COLO668 (cell line): Measurements from ENCODE around the gene GLUD1.
"Not testable (repeated sequence)": the region's sequence is repeated elsewhere in the genome, so short reads cannot be mapped to it uniquely, and the experiment has no call there.

Experiments
- DNase-seq: peaks from one replicate; lab custom pipeline; 2025; ENCODE audit not compliant: unreplicated experiment; lab: John Stamatoyannopoulos, UW

GLUD1 gene

DNA sequence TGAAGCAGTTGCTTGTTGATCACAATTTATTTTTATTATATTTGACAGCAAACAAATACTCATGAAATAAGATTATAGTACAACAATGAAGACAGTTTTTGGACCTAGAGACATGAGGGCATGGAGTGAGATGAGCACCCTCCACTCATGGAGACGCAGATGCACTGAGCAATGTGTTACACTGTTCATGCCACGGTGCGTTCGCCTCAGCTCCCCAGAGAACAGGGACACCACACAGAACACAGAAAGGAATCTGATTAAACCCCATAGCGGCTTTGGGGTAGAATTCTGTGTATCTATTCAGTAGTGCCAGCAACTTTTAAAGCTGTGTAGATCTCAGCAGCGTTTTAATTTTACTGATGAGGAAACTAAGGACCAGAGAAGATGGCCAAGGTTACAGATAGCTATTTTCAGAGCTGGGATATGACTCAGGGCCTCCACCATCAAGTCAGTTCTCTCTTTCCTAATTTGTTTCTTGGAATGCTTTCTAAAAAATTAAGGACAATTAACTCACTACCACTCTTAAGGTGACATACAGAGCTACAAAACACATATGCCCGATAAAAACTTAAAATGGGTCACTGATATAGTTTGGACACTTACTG, 41.0 kb downstream of the GLUD1 start:
- no peak for DNase-seq

DNA sequence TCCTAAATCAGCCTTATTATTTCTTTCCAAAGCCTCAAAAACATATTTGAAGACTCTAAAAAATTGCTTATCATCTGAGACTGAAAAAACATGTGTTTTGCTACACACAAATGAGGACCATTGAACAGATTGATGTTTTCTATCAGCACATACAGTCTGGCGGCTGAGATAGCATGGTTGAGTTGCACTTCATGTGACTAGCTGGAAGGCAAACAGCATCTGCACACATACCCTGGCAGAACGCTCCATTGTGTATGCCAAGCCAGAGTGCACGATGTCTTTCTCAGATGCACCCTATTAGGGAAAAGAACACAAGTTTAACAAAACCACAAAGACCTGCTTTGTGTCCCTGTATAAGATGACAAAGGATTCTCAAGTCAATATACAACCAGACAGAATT, 41.5 kb downstream of the GLUD1 start:
- DNase-seq = no peak

DNA sequence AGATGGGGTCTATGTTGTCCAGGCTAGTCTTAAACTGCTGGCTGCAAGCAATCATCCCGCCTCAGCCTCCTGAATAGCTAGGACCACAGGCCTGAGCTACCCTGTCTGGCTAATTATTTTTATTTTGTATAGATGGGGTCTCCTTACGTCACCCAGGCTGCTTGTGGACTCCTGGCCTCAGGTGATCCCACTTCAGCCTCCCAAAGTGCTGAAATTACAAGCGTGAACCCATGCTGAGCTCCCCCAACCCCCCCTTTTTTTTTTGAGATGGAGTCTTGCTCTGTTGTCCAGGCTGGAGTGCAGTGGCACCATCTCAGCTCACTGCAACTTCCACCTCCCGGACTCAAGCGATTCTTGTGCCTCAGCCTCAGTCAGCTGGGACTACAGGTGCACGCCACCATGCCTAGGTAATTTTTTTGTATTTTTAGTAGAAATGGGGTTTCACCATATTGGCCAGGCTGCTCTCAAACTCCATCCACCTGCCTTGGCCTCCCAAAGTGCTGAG, 49.2 kb downstream of the GLUD1 start:
- no peak for DNase-seq

DNA sequence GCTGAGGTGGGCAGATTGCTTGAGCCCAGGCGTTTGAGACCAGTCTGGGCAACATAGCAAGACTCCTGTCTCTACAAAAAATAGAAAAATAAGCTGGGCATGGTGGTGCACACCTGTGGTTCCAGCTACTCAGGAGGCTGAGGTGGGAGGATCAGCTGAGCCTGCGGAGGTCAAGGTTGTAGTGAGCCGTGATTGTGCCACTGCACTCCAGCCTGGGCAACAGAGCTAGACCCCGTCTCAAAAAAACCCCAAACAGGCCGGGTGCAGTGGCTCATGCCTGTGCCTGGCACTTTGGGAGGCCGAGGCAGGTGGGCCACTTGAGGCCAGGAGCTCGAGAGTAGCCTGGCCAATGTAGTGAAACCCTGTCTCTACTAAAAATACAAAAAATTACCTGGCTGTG, 51.1 kb downstream of the GLUD1 start:
- not testable (repeated sequence) for DNase-seq

DNA sequence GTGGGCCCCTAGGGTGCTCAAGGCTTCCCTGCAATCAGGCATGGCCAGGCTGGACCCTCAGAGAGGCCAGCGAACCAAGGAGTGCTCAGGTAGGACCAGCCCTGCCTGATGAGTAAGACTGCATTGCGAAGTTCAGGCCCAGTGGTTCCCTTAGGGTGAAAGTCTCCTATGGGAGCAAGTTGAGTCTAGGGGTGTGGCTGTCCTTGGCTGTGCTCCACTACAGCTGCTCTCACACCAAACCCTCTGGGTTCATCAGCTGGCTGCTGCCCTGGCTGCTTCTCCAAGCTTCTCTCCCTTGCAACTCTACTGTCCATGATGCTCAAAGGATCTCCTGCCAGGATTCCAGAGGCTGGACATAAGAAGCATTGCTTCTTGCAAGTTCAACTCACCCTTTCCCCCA, 55.9 kb downstream of the GLUD1 start:
- no peak for DNase-seq

DNA sequence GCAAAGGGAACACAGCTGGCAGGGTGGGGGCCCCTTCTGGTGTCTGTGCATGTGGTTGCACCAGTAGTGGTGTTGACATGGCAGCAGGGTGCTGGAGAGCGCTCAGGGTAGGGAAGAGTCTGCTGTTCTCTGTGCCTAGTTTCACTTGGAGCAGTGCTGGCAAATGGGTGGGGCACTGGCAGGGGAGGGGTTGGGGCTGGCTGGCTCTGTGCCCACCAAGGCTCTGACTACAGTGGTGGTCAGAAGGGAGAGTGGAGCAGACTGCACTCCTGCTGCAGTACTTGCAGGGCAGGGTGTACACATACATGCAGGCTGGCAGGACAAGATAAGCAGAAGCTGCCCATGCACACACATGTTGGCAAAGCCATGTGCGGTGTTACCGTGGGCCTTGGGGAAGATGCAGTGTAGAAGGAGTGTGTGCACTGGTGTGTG, 56.3 kb downstream of the GLUD1 start:
- no peak for DNase-seq

DNA sequence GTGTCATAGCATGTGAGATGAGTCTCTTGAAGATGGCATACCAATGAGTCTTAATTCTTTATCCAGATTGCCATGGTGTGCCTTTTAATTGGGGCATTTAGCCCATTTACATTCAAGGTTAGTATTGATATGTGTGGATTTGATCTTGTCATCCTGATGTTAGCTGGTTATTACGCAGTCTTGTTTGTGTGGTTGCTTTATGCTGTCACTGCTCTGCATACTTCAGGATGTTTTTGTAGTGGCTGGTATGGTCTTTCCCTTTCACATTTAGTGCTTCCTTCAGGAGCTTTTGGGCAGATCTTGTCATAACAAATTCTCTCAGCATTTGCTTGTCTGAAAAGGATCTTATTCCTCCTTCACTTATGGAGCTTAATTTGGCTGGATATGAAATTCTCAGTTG, 58.0 kb downstream of the GLUD1 start:
- no peak for DNase-seq

DNA sequence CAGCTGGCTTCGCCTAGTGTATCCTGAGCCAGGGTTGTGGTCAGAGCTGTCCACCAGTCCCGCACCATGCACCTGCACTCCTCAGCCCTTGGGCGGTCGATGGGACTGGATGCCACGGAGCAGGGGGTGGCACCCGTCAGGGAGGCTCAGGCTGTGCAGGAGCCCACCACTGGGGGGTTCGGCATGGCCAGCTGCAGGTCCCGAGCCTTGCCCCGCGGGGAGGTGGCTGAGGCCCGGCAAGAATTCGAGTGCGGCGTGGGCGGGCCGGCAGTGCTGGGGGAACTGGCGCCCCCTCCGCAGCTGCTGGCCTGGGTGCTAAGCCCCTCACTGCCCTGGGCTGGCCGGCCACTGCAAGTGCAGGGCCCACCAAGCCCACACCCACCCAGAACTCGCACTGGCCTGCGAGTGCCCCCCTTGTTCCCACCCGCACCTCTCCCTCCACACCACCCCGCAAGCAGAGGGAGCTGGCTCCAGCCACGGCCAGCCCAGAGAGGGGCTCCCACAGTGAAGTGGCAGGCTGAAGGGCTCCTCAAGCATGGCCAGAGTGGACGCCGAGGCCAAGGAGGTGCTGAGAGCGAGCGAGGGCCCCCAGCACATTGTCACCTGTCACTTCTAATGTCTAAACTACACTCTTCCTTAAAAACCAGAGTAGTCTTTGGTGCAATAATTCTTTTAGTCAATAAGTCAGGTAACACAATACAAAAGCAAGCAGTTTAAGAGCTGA, 63.6 kb downstream of the GLUD1 start:
- no peak for DNase-seq

DNA sequence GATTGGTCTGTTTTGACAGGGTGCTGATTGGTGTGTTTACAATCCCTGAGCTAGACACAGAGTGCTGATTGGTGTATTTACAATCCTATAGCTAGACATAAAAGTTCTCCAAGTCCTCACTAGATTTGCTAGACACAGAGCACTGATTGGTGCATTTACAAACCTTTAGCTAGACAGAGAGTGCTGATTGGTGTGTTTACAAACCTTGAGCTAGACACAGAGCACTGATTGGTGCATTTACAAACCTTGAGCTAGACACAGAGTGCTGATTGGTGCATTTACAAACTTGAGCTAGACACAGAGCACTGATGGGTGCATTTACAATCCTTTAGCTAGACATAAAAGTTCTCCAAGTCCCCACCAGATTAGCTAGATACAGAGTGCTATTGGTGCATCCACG, 64.2 kb downstream of the GLUD1 start:
- not testable (repeated sequence) for DNase-seq

DNA sequence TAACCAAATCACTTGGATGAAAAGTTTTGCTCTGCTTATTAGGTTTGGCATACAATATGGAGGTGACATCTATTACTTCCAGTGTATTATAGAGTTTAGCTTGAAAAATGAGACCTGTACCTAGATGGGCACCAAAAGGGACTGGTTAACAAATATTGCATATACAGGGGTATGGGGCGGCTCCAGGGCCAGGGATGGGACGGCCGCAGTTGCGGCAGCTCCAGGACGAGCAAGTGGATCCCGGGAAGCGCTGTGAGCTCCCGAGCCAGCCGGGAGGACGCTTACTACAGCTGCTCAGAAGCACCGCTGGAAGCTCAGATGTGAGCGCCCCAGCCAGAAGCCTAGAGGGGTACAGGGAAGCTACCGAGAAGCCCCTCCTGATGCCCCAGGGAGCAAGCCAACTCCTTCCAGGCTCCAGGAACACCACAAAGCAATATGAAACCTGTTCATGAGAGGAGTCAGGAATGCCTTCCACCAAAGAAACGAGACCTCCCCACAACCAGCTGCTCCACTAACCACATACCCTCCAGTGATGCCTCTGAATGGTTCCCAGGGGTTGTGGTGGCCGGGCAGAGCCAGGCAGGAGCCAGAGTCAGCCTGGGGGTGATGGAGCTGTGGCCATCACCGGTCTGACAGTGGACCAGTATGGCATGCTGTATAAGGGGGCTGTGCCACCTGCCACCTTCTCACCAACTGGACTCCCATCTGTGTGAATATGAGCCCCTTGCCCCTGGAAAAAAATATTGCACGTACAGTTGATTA, 67.7 kb downstream of the GLUD1 start:
- not testable (repeated sequence) for DNase-seq

DNA sequence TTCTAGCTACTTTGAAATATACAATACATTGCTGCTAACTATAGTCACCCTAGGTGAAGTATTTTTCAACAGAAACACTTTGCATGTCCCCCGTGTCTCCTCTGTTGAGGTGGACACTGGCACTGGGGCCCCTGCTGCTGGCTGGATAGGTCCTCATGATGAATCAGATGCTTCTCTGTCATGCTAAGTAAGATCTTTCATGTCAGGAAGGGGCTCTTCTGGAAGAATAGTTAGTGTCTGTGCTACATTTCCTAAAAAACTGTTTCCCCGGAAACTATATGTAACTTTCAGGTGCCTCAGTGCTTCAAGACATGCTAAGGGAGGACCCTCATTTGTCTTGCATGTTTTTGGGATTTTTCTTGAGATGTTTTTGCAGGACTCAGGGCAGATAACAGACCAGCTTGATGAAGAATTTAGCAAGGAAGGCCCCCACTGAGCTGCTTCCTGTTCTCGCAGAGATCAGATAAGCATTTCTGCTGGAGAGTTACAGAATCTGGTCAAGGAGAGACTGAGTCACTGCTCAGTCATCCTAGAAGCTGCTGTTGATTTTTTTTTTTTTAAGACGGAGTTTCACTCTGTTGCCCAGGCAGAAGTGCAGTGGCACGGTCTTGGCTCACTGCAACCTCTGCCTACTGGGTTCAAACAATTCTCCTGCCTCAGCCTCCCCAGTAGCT, 69.2 kb downstream of the GLUD1 start:
- DNase-seq = not testable (repeated sequence)

DNA sequence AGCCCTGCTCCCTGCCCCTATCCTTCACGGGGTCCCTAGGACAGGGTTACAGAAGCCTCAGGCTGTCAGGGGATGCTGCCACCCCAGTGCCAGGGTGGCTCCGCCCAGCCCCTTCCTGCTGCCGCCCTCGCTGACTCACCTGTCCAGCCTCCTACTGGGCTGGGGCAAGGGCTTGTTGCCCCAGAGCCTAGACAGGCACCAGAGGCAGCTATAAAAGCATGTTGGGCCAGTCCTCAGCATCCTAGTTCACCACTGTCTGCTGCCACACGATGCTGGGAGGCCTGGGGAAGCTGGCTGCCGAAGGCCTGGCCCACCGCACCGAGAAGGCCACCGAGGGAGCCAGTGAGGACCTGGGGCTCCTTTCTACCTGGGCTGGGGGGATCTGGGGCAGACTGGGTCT, 74.6 kb downstream of the GLUD1 start, which contains the start of gene FAM25A:
Gene FAM25A, plus strand, starts transcription at position 239 of the 400 bp plus-strand sequence. Its CDS starts 31 bp downstream, at position 270.
- DNase-seq = not testable (repeated sequence)

DNA sequence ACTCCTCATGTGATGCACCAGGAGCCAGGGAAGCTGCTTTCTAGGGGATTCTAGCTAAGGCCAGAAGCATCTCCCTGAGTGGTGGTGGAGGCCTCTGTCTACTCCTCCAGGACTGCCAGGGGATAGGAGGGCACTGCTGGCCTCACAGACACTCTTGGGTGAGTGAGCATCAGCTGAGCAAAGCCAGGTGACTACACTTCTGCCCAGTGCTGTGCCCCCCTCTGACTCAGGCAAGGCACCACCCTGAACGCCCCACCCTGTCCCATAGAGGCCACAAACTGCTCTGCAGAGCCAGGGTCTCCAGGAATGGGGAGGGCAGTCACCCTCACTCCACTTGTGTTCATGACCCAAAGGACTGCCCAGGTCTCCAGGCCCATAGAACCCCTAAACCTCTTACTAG, 75.1 kb downstream of the GLUD1 start:
- not testable (repeated sequence) for DNase-seq

DNA sequence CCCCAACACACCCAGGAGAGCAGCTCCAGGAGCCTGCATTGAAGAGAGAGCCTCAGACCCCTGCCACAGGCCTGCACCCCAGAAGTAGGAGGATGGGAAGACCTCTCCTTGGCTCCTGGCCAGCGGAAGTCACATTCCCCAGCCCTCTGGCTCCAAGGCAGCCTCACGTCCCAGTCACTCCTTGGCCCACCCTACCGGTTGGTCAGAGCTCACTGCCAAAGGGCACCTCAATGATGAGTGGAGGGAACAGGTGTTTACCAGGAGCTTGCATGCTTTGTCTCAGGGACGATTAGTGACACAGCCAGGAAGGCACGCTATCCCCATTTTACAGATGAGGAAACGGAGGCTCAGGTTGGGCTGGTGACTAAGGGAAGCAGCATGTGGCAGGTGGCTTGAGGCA, 75.6 kb downstream of the GLUD1 start:
- not testable (repeated sequence) for DNase-seq

DNA sequence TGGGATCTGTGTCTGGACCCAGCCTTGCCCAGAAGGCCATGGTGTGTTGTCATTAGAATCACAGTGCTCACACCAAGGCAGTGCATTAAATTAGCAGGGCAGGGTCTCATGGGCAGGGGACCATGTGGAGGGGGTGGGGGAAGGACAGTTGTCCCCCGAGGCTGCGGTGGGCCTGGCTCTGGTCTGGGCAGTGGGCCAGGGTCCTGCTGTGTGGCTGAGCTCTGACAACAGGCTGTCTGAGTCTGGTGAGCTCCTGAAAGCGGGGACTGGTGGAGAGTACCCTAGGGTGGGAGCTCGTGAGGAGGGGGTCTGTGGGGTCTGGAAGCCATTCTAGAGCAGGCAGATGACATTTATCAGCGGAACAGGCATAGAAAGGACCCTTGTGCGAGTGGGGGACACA, 76.5 kb downstream of the GLUD1 start:
- not testable (repeated sequence) for DNase-seq

DNA sequence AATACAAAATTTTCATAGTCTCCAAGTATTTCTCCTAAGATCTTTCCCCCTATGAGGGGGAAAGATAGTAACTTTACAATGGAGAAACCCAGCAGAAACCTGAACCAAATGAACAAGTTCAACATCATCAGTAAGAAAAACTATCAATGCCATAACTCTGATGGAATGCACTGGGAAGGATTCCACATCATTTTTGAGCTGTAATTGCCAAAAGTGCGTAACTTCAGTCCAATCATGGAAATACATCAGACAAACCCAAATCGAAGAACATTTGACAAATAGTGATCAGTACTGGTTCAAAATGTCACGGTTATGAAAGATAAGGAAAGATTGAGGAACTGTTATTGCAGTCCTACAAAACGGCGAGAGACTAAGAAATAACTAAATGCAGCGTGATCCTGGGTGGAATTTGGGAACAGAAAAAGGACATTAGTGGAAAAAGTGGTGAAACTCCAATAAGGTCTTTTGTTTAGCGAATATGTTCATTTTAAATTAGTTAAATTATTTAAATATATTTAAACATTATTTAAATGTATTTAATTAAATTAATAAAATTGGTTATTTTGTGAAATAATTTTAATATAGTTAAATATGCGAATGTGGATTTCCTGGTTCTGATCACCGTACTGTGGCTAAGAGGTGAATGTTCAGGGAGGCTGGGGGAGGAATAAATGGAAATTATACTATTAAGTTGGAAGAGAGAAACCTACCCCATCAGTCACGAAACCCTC, 79.5 kb downstream of the GLUD1 start:
- DNase-seq = not testable (repeated sequence)

DNA sequence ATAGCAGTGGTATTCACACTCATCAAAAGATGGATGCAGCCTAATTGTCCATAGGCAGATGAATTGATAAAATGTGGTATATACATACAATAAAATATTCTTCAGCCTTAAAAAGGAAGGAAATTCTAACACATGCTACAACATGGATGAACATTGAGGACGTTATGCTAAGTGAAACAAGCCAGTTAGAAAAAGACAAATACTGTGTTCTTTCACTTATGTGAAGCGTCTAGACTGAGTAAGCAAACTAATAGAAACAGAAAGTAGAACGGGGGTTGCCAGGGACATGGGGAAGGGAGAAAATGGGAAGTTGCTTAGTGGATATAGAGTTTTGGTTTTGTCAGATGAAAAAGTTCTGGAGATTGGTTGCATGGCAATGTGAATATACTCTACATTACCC, 81.1 kb downstream of the GLUD1 start:
- not testable (repeated sequence) for DNase-seq

DNA sequence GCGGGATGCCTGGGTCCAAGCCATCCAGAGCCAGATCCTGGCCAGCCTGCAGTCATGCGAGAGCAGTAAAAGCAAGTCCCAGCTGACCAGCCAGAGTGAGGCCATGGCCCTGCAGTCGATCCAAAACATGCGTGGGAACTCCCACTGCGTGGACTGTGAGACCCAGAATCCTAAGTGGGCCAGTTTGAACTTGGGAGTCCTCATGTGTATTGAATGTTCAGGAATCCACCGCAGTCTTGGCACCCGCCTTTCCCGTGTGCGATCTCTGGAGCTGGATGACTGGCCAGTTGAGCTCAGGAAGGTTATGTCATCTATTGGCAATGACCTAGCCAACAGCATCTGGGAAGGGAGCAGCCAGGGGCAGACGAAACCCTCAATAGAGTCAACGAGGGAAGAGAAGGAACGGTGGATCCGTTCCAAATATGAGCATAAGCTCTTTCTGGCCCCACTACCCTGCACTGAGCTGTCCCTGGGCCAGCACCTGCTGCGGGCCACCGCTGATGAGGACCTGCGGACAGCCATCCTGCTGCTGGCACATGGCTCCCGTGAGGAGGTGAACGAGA, 85.4 kb downstream of the GLUD1 start:
- not testable (repeated sequence) for DNase-seq

DNA sequence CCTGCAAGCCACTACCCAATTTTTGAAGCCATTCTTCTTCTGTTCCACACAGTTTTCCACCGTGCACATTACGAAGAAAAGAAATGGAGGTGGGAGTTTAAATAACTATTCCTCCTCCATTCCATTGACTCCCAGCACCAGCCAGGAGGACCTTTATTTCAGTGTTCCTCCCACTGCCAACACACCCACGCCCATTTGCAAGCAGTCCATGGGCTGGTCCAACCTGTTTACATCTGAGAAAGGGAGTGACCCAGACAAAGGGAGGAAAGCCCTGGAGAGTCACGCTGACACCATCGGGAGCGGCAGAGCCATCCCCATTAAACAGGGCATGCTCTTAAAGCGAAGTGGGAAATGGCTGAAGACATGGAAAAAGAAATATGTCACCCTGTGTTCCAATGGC, 86.3 kb downstream of the GLUD1 start:
- DNase-seq = not testable (repeated sequence)

DNA sequence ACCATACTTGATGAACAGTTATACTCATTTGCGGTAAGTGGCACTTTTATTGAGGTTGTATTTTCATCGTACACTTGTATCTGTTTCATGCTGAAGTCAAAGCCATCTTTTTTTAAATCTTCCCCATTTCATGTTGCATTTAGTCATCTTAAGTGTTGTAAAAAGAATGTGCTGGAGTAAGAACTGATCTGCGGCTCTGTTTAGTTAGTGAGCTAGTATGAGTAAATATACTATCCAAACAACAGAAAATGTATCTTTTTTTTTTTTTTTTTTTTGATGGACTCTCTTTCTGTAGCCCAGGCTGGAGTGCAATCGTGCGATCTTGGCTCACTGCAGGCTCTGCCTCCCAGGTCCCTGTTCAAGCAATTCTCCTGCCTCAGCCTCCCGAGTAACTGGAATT, 87.0 kb downstream of the GLUD1 start:
- not testable (repeated sequence) for DNase-seq
